ENCODE results near the gene NIN. TPM values are rescaled to one million over a fixed set of nuclear protein-coding genes. Genes with fewer than 3 reads are reported as not detected.

Gene NIN
- polyA plus RNA-seq, 1 donor from 2014 or later = 47.6 TPM

- no peak overlapping the region for H3K9ac ChIP-seq (ENCODE audit: low read length)
Measured at GRCh38 chr14:50812180-50812579, 18.8 kb downstream of the NIN start.

GRCh38 chr14:50808053-50808452, 22.9 kb downstream of the NIN start:
- Histone ChIP-seq H4K20me1 (ENCODE audit: insufficient read depth) (no peaks in the 10 kb centered on the region), H3K9me2 (ENCODE audit: insufficient read depth, low read length) (no peaks in the 10 kb centered on the region), H3K4me3 (ENCODE audit: low read length) (no peak overlapping the region), H2AFZ (ENCODE audit: low read depth, low read length) (no peak overlapping the region), H3K36me3 (ENCODE audit: insufficient read depth, low read length) (no peaks in the 10 kb centered on the region), H3F3A (ENCODE audit: insufficient read depth, low read length, poor library complexity, severe bottlenecking) (no peaks in the 10 kb centered on the region), H3K27ac (ENCODE audit: low read length) (no peak overlapping the region), H3K79me2 (replicated peaks; ENCODE audit: insufficient read depth, low read length) (peaks cover 63% of the 10 kb centered on the region), H3K27me3 (ENCODE audit: insufficient read depth, low read depth, low read length) (no peaks in the 10 kb centered on the region), H3K9ac (ENCODE audit: low read length) (no peak overlapping the region), H3K4me2 (ENCODE audit: low read length) (no peak overlapping the region), H3K9me3 (ENCODE audit: low read length) (no peaks in the 10 kb centered on the region)
- no peak for TF ChIP-seq EP300 (conservative IDR thresholded peaks at IDR 0.05; ENCODE audit: poor library complexity, severe bottlenecking)
- TF ChIP-seq POLR2AphosphoS5 (IDR thresholded peaks at IDR 0.05) = no peak
- no peak for TF ChIP-seq CTCF (IDR thresholded peaks at IDR 0.05; ENCODE audit: poor library complexity, severe bottlenecking)
- TF ChIP-seq SMC3 (conservative IDR thresholded peaks at IDR 0.05; ENCODE audit: poor library complexity) = no peak
- no peak for TF ChIP-seq EZH2 (IDR thresholded peaks at IDR 0.05; ENCODE audit: borderline replicate concordance, insufficient read depth, low read length, poor library complexity, severe bottlenecking)
- TF ChIP-seq TAF1 (IDR thresholded peaks at IDR 0.05; ENCODE audit: low read depth) = no peak
- TF ChIP-seq REST (IDR thresholded peaks at IDR 0.05; ENCODE audit: borderline replicate concordance) = no peak

More at GRCh38 chr14:50812180-50812579, 18.8 kb downstream of the NIN start:
- peaks cover 2% of the 10 kb centered on the region for H3K36me3 ChIP-seq (ENCODE audit: insufficient read depth, low read length)
- TF ChIP-seq POLR2AphosphoS5 (IDR thresholded peaks at IDR 0.05) = no peak
- TF ChIP-seq CTCF (IDR thresholded peaks at IDR 0.05; ENCODE audit: poor library complexity, severe bottlenecking) = no peak
- TF ChIP-seq EZH2 (IDR thresholded peaks at IDR 0.05; ENCODE audit: borderline replicate concordance, insufficient read depth, low read length, poor library complexity, severe bottlenecking) = no peak
- no peak for TF ChIP-seq MXI1 (conservative IDR thresholded peaks at IDR 0.05; ENCODE audit: poor library complexity, severe bottlenecking)
- TF ChIP-seq SMC3 (conservative IDR thresholded peaks at IDR 0.05; ENCODE audit: poor library complexity) = no peak
- TF ChIP-seq REST (IDR thresholded peaks at IDR 0.05; ENCODE audit: borderline replicate concordance) = no peak
- TF ChIP-seq EP300 (conservative IDR thresholded peaks at IDR 0.05; ENCODE audit: poor library complexity, severe bottlenecking) = no peak
- TF ChIP-seq TAF1 (IDR thresholded peaks at IDR 0.05; ENCODE audit: low read depth) = no peak
- TF ChIP-seq RAD21 (conservative IDR thresholded peaks at IDR 0.05) = no peak
- no peak overlapping the region for H3K27ac ChIP-seq (ENCODE audit: low read length)
- H3K27me3 ChIP-seq (ENCODE audit: insufficient read depth, low read depth, low read length) = no peaks in the 10 kb centered on the region
- H3K9me2 ChIP-seq (ENCODE audit: insufficient read depth, low read length) = no peaks in the 10 kb centered on the region
- peaks cover 3% of the 10 kb centered on the region for H3F3A ChIP-seq (ENCODE audit: insufficient read depth, low read length, poor library complexity, severe bottlenecking)
- no peak overlapping the region for H3K4me2 ChIP-seq (ENCODE audit: low read length)
- peaks cover 83% of the 10 kb centered on the region for H3K79me2 ChIP-seq (replicated peaks; ENCODE audit: insufficient read depth, low read length)
- H3K4me3 ChIP-seq (ENCODE audit: low read length) = no peak overlapping the region
- no peak overlapping the region for H2AFZ ChIP-seq (ENCODE audit: low read depth, low read length)
- H3K9me3 ChIP-seq (ENCODE audit: low read length) = no peaks in the 10 kb centered on the region
- no peaks in the 10 kb centered on the region for H4K20me1 ChIP-seq (ENCODE audit: insufficient read depth)
